Vagina (tissue), 2 donors: ENCODE data around the gene KIF21B.

Source experiments
- POLR2AphosphoS5 ChIP-seq, 2 donors: sonication (generic); formaldehyde crosslinking; IDR thresholded peaks; one replicate each; pipeline ENCODE4 v1.9.0; 2017; ENCODE audit warnings: antibody characterized with exemption in 2 of 2, mild to moderate bottlenecking in 2 of 2, low read depth in 1 of 2; ENCODE audit not compliant: insufficient read depth in 1 of 2
- TF ChIP-seq, protein P1 (sequence below), 3 experiments: fragments of 450-650 bp in 2 of 3; fragments of 200-600 bp in 1 of 3; sonication (generic) in 1 of 3; IDR thresholded peaks; one replicate each; pipeline ENCODE4 v1.5.1; 2017 to 2019; ENCODE audit warnings: antibody characterized with exemption in 3 of 3, mild to moderate bottlenecking in 2 of 3, moderate library complexity in 2 of 3

DNA sequence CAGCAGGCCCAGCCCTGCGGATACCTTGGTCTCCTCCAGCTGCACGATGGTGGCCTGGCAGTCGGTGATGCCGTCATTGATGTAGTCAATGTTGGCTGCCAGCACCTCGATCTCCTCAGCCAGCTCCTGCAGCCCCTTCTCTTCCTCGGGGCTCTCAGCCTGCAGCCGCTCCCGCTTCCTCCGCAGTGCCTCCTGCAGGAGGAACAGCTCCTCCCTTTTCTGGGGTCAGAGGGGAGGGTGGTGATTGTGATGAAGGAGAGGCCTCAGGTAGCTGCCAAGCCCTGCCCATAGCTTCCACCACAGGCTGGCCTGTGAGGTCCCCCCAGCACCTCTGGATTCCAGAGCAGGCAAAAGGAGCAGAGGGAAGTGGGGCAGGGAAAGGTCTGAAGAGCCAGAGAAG, 33.4 kb downstream of the KIF21B start:
- TF ChIP-seq, protein P1, sequence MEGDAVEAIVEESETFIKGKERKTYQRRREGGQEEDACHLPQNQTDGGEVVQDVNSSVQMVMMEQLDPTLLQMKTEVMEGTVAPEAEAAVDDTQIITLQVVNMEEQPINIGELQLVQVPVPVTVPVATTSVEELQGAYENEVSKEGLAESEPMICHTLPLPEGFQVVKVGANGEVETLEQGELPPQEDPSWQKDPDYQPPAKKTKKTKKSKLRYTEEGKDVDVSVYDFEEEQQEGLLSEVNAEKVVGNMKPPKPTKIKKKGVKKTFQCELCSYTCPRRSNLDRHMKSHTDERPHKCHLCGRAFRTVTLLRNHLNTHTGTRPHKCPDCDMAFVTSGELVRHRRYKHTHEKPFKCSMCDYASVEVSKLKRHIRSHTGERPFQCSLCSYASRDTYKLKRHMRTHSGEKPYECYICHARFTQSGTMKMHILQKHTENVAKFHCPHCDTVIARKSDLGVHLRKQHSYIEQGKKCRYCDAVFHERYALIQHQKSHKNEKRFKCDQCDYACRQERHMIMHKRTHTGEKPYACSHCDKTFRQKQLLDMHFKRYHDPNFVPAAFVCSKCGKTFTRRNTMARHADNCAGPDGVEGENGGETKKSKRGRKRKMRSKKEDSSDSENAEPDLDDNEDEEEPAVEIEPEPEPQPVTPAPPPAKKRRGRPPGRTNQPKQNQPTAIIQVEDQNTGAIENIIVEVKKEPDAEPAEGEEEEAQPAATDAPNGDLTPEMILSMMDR (IDR thresholded peaks at IDR 0.05) = no peak
- TF ChIP-seq POLR2AphosphoS5 (IDR thresholded peaks at IDR 0.05; ENCODE audit: insufficient read depth in 1 of 2, low read depth in 1 of 2) = no peak
